Measurements from ENCODE around the gene CHST5. TPM values are rescaled to one million over a fixed set of nuclear protein-coding genes. Genes with fewer than 3 reads are reported as not detected.
A peak's percentile ranks its signal among the peaks of the same experiment; 100 is the strongest.

CHST5 gene
- total and polyA plus RNA-seq, 2 of the 13 experiments (the other 11 are each of a cell fraction or from before 2014, with no cell fraction given): 0.05 TPM; not detected in 1

DNA sequence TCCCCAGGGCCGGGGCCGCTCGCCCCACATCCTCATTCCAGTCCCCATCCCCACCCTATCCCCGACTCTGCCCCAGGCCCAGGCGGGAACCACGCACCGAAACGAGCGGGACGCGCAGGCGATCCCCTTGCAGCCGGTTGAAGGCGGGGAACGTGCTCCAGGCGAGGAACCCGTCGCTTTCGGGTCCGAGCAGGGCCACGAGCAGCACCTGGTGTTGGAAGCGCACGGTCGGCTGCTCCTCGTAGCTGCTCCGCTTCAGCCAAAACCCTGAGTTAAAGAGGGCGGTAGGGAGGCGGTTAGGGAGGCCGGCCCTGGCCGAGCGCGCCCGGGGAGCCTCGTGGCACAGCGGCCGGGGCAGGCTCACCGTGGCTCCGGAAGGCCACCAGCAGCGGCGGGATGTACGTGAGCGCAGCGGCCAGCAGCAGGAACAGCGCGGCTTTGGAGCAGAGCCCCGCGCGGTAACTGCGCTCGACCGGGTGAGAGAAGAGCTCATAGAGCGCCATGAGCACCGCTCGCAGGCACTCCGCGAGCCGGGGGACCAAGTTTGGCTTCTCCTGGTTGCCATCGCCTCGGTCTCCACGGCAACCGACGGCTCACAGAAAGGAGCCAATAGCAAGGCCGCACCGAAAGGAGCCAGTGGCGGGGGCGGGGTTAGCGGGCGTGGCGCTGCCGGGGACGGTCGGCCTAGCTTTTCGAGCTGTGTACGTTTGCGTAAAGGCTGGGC, 20.0 kb upstream of the CHST5 start, which contains the start of gene TMEM231 (continued):
- TF ChIP-seq GTF3A (CRISPR knock-in tag; conservative IDR thresholded peaks at IDR 0.05): 0 out of 2 replicates have a peak, but pooled peaks have one; percentile 62
- TF ChIP-seq ZNF10 (CRISPR knock-in tag; IDR thresholded peaks at IDR 0.05; ENCODE audit: borderline replicate concordance, low read depth): no peak
- no peak for TF ChIP-seq SUZ12 (IDR thresholded peaks at IDR 0.05; ENCODE audit: low read depth, low read length)
- 0 out of 2 replicates have a peak, but pooled peaks have one; percentile 48 for TF ChIP-seq TOPORS (CRISPR knock-in tag; IDR thresholded peaks at IDR 0.05)
- TF ChIP-seq, protein P1, sequence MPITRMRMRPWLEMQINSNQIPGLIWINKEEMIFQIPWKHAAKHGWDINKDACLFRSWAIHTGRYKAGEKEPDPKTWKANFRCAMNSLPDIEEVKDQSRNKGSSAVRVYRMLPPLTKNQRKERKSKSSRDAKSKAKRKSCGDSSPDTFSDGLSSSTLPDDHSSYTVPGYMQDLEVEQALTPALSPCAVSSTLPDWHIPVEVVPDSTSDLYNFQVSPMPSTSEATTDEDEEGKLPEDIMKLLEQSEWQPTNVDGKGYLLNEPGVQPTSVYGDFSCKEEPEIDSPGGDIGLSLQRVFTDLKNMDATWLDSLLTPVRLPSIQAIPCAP (CRISPR knock-in tag; IDR thresholded peaks at IDR 0.05; ENCODE audit: low read depth): peak; percentile 87; the same call in 1 of the 2 replicates
- TF ChIP-seq ZNF629 (CRISPR knock-in tag; conservative IDR thresholded peaks at IDR 0.05): no peak
- TF ChIP-seq FOXO1 (CRISPR knock-in tag; IDR thresholded peaks at IDR 0.05): no peak
- TF ChIP-seq, protein P2, sequence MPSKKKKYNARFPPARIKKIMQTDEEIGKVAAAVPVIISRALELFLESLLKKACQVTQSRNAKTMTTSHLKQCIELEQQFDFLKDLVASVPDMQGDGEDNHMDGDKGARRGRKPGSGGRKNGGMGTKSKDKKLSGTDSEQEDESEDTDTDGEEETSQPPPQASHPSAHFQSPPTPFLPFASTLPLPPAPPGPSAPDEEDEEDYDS (CRISPR knock-in tag; IDR thresholded peaks at IDR 0.05): peak; percentile 45; the same call in 1 of the 2 replicates
- TF ChIP-seq, protein P3, sequence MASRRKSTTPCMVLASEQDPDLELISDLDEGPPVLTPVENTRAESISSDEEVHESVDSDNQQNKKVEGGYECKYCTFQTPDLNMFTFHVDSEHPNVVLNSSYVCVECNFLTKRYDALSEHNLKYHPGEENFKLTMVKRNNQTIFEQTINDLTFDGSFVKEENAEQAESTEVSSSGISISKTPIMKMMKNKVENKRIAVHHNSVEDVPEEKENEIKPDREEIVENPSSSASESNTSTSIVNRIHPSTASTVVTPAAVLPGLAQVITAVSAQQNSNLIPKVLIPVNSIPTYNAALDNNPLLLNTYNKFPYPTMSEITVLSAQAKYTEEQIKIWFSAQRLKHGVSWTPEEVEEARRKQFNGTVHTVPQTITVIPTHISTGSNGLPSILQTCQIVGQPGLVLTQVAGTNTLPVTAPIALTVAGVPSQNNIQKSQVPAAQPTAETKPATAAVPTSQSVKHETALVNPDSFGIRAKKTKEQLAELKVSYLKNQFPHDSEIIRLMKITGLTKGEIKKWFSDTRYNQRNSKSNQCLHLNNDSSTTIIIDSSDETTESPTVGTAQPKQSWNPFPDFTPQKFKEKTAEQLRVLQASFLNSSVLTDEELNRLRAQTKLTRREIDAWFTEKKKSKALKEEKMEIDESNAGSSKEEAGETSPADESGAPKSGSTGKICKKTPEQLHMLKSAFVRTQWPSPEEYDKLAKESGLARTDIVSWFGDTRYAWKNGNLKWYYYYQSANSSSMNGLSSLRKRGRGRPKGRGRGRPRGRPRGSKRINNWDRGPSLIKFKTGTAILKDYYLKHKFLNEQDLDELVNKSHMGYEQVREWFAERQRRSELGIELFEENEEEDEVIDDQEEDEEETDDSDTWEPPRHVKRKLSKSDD (CRISPR knock-in tag; IDR thresholded peaks at IDR 0.05; ENCODE audit: low read depth): peak; percentile 83
- TF ChIP-seq ZNF567 (CRISPR knock-in tag; IDR thresholded peaks at IDR 0.05; ENCODE audit: borderline replicate concordance): peak; percentile 97; the same call in 1 of the 2 replicates
- TF ChIP-seq ZNF878 (CRISPR knock-in tag; IDR thresholded peaks at IDR 0.05): no peak; the same call in 1 of the 2 replicates
- TF ChIP-seq ZNF777 (CRISPR knock-in tag; IDR thresholded peaks at IDR 0.05): peak; percentile 79
- TF ChIP-seq GABPA (IDR thresholded peaks at IDR 0.05; ENCODE audit: low read depth, low read length): no peak
- TF ChIP-seq GABPA (CRISPR knock-in tag; IDR thresholded peaks at IDR 0.05; ENCODE audit: low read depth): no peak
- TF ChIP-seq FOXM1 (CRISPR knock-in tag; IDR thresholded peaks at IDR 0.05): no peak
- TF ChIP-seq ZBTB3 (CRISPR knock-in tag; IDR thresholded peaks at IDR 0.05; ENCODE audit: borderline replicate concordance, low read depth): no peak
- TF ChIP-seq AGO1 (IDR thresholded peaks at IDR 0.05; ENCODE audit: low read depth, low read length, poor library complexity, severe bottlenecking): peak; percentile 67
- no peak for TF ChIP-seq EEA1 (CRISPR knock-in tag; IDR thresholded peaks at IDR 0.05; ENCODE audit: borderline replicate concordance)
- no peak; the same call in 1 of the 2 replicates for TF ChIP-seq ZNF136 (CRISPR knock-in tag; IDR thresholded peaks at IDR 0.05; ENCODE audit: low read depth)
- TF ChIP-seq YY1 (IDR thresholded peaks at IDR 0.05; ENCODE audit: insufficient read depth, insufficient replicate concordance, low read depth, low read length): peak; percentile 59
- TF ChIP-seq RXRB (CRISPR knock-in tag; IDR thresholded peaks at IDR 0.05; ENCODE audit: borderline replicate concordance): no peak; the same call in 1 of the 2 replicates
- TF ChIP-seq NR1H2 (CRISPR knock-in tag; IDR thresholded peaks at IDR 0.05; ENCODE audit: borderline replicate concordance, low read depth): no peak
- no peak for TF ChIP-seq SCMH1 (CRISPR knock-in tag; IDR thresholded peaks at IDR 0.05; ENCODE audit: borderline replicate concordance)
- no peak for TF ChIP-seq ZNF749 (CRISPR knock-in tag; IDR thresholded peaks at IDR 0.05; ENCODE audit: borderline replicate concordance)
- TF ChIP-seq NR2C2 (CRISPR knock-in tag; IDR thresholded peaks at IDR 0.05; ENCODE audit: borderline replicate concordance): peak; percentile 57; the same call in 1 of the 2 replicates
- no peak for TF ChIP-seq MATR3 (CRISPR knock-in tag; IDR thresholded peaks at IDR 0.05)
- TF ChIP-seq ZNF781 (CRISPR knock-in tag; IDR thresholded peaks at IDR 0.05; ENCODE audit: borderline replicate concordance, not compliant biosample characterization): peak; percentile 33

All from HepG2 (cell line).